SU-DHL-6 (cell line): ENCODE data around the gene S100PBP.
"Not testable (repeated sequence)": the region's sequence is repeated elsewhere in the genome, so short reads cannot be mapped to it uniquely, and the experiment has no call there.

Experiments used
- H2AFZ ChIP-seq: fragments of 200-600 bp; sonication (generic); 2 replicates; pipeline ENCODE4 v1.6.1; 2014; ENCODE audit warnings: low read depth, mild to moderate bottlenecking, moderate library complexity, mixed read lengths, antibody characterized with exemption, low read length; ENCODE audit not compliant: severe bottlenecking
- H3F3A ChIP-seq: fragments of 200-600 bp; shearing (Covaris generic); 2 replicates; pipeline ENCODE4 v1.6.0; 2016; ENCODE audit warnings: antibody characterized with exemption, mild to moderate bottlenecking; ENCODE audit not compliant: insufficient read depth
- H3K27ac ChIP-seq: fragments of 200-600 bp; sonication (generic); 2 replicates; pipeline ENCODE4 v1.5.1; 2016; ENCODE audit warnings: low read depth, mild to moderate bottlenecking, low read length, moderate library complexity, mixed read lengths
- H3K27me3 ChIP-seq: fragments of 200-600 bp; sonication (generic), shearing (Covaris generic); 2 replicates; pipeline ENCODE4 v1.6.0; 2014; ENCODE audit warnings: mild to moderate bottlenecking, low read length
- H3K36me3 ChIP-seq: fragments of 200-600 bp; sonication (generic); 2 replicates; pipeline ENCODE4 v1.6.1; 2014; ENCODE audit warnings: mild to moderate bottlenecking, low read length, mixed read lengths
- H3K4me2 ChIP-seq: fragments of 300-600, 200-600 bp; shearing (Covaris generic), sonication (generic); 2 replicates; pipeline ENCODE4 v1.6.0; 2014; ENCODE audit warnings: low read length, low read depth, mild to moderate bottlenecking; ENCODE audit not compliant: poor library complexity, severe bottlenecking
- H3K4me3 ChIP-seq: fragments of 200-600 bp; sonication (generic); 2 replicates; pipeline ENCODE4 v1.5.1; 2014; ENCODE audit warnings: antibody characterized with exemption, low read length, mild to moderate bottlenecking, mixed read lengths; ENCODE audit not compliant: insufficient read depth, poor library complexity, severe bottlenecking
- H3K79me2 ChIP-seq: fragments of 200-600 bp; sonication (generic); 2 replicates; pipeline ENCODE4 v1.6.1; 2014; ENCODE audit warnings: mild to moderate bottlenecking, low read length, moderate library complexity; ENCODE audit not compliant: insufficient read depth
- H3K9ac ChIP-seq: fragments of 200-600 bp; sonication (generic); 2 replicates; pipeline ENCODE4 v1.7.0; 2014; ENCODE audit warnings: mild to moderate bottlenecking, low read length
- H3K9me2 ChIP-seq: fragments of 200-600 bp; sonication (generic); replicated peaks from 2 replicates; pipeline ENCODE4 v1.6.1; 2014; ENCODE audit warnings: low read length; ENCODE audit not compliant: insufficient read depth
- H3K9me3 ChIP-seq: fragments of 200-600 bp; sonication (generic); 2 replicates; pipeline ENCODE4 v1.6.1; 2014; ENCODE audit warnings: low read length, mixed read lengths; ENCODE audit not compliant: insufficient read depth
- H4K20me1 ChIP-seq: fragments of 200-600 bp; sonication (generic); 2 replicates; pipeline ENCODE4 v1.6.1; 2014; ENCODE audit warnings: low read depth, mild to moderate bottlenecking, antibody characterized with exemption, low read length, moderate library complexity, mixed read lengths
- CTCF ChIP-seq: fragments of 200-600 bp; sonication (generic); IDR thresholded peaks from one replicate; pipeline ENCODE4 v1.5.1; 2017; ENCODE audit warnings: antibody characterized with exemption, mild to moderate bottlenecking, low read length, moderate library complexity; ENCODE audit not compliant: insufficient read depth, poor library complexity, severe bottlenecking
- EZH2phosphoT487 ChIP-seq: fragments of 200-600 bp; sonication (generic), shearing (Covaris generic); conservative IDR thresholded peaks from 2 replicates; pipeline ENCODE4 v1.6.1; 2018; ENCODE audit warnings: mild to moderate bottlenecking, antibody characterized with exemption, low read length, moderate library complexity, mixed read lengths

The S100PBP gene

DNA sequence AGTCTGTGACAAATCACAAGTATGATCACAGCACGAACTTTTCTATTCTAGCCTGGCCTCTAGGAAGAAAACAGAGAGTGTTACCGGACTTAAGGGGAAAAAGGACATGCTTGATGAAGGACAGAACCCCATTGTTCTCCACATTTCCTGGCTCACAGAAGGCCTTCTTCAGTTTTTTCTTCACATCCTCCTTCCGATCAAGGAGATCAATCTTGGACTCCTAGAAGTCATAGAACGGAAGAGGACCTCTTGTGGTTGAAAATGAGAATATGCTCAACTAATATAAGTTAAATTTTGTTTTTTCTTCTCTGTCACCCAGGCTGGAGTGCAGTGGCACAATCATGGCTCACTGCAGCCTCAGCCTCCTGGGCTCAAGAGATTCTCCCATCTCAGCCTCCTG, 30.6 kb upstream of the S100PBP start:
- peaks cover 44% of the 10 kb centered on the region for H3K36me3 ChIP-seq
- no peaks in the 10 kb centered on the region for H3K27me3 ChIP-seq
- TF ChIP-seq CTCF (no peak), EZH2phosphoT487 (no peak)
- 0 out of 2 replicates have a peak, but pooled peaks cover 9% of the 10 kb centered on the region for H3K79me2 ChIP-seq
- no peaks in the 10 kb centered on the region for H3K9me2 ChIP-seq
- H3F3A ChIP-seq, result no peaks in the 10 kb centered on the region
- H3K4me3 ChIP-seq, result no peak overlapping the region
- H3K4me2 ChIP-seq, result no peak overlapping the region
- no peaks in the 10 kb centered on the region for H3K9me3 ChIP-seq
- no peak overlapping the region for H2AFZ ChIP-seq
- H4K20me1 ChIP-seq, result 0 out of 2 replicates have a peak, but pooled peaks cover 1% of the 10 kb centered on the region
- H3K9ac ChIP-seq, result no peak overlapping the region
- H3K27ac ChIP-seq, result no peak overlapping the region

DNA sequence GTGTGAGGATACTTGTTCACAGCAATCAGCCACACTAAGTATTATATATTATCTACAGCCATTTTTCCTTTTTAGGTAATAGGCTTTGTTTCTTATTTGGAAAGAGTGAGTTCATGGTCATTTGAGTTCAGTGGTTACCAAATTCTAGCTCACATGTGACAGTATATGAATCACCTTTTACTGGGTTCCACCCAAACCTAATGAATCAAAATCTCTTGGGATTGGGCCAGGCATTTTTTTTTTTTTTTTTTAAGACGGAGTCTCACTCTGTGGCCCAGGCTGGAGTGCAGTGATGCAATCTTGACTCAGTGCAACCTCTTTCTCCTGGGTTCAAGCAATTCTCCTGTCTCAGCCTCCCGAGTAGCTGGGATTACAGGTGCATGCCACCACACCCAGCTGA, 28.1 kb upstream of the S100PBP start:
- H3K27me3 ChIP-seq, H2AFZ ChIP-seq, H4K20me1 ChIP-seq, H3K9me3 ChIP-seq, H3F3A ChIP-seq, H3K27ac ChIP-seq, H3K4me3 ChIP-seq, H3K9me2 ChIP-seq, H3K4me2 ChIP-seq, H3K9ac ChIP-seq: not testable (repeated sequence)
- Histone ChIP-seq H3K36me3 (peaks cover 47% of the 10 kb centered on the region), H3K79me2 (0 out of 2 replicates have a peak, but pooled peaks cover 15% of the 10 kb centered on the region)

DNA sequence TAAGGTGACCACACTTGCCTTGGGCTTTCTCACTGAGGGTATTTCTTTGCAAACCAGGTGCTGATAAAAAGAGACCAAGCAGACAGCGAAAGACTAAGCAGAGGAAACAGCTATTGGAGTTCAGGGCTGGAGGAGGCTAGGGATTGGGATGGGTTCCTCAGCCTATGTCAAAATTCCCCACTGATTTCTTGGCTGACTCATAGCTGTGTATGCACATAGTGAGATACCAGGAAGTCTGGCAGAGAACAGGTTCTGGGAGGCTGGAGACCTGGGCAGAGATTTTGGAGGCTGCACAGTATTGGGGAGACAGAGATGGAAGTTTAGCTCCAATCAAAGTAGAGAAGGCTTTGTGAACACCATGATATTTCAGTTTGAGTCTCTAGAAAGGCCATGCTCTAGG, 25.6 kb upstream of the S100PBP start:
- Histone ChIP-seq H4K20me1 (0 out of 2 replicates have a peak, but pooled peaks cover 7% of the 10 kb centered on the region), H3K27ac (no peak overlapping the region), H3K4me3 (no peak overlapping the region), H3F3A (no peaks in the 10 kb centered on the region), H3K4me2 (no peak overlapping the region), H3K36me3 (peaks cover 36% of the 10 kb centered on the region), H3K9me2 (no peaks in the 10 kb centered on the region), H2AFZ (no peak overlapping the region), H3K27me3 (no peaks in the 10 kb centered on the region), H3K79me2 (0 out of 2 replicates have a peak, but pooled peaks cover 13% of the 10 kb centered on the region), H3K9me3 (no peaks in the 10 kb centered on the region), H3K9ac (no peak overlapping the region)
- TF ChIP-seq EZH2phosphoT487 (no peak), CTCF (no peak)

DNA sequence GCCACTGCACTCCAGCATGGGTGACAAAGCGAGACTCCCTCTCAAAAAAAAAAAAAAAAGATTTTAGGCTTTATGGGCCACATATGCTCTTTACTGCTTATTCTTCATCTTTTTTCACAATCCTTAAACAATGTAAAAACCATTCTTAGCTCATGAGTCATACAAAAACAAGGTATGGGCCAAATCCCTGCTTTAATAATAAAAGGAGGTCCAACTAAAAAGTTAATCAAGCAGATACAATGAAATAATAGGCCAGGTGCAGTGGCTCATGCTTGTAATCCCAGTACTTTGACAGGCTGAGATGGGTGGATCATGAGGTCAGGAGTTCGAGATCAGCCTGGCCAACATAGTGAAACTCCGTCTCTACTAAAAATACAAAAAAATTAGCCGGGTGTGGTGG, 21.7 kb upstream of the S100PBP start:
- H3K27ac ChIP-seq, H3K4me2 ChIP-seq, H3K9me2 ChIP-seq, H3F3A ChIP-seq, H2AFZ ChIP-seq, H3K79me2 ChIP-seq, H3K4me3 ChIP-seq, H3K9ac ChIP-seq, H3K27me3 ChIP-seq, H4K20me1 ChIP-seq, H3K9me3 ChIP-seq: not testable (repeated sequence)
- H3K36me3 ChIP-seq, result peaks cover 19% of the 10 kb centered on the region
